IMR-90 (cell line): ENCODE measurements around the gene CDON. TPM values are rescaled to one million over a fixed set of nuclear protein-coding genes. Genes with fewer than 3 reads are reported as not detected.

Experiments used
- ATAC-seq: fragments of 200-7000 bp; cut with Tn5 transposase; 2 replicates; pipeline ENCODE4 v1.9.1; 2020; ENCODE audit warnings: low read depth, mild to moderate bottlenecking, moderate library complexity
- BruUV-seq: library from RNA; stranded (reverse); fragments of 400-500 nt; replicated peaks from 2 replicates; lab custom pipeline; 2021; lab: Mats Ljungman, UMichigan
- CTCF ChIA-PET: fragments of 300-600 bp; formaldehyde crosslinking; extraction: SDS; loops from one replicate; lab custom pipeline; 2021; ENCODE audit warnings: antibody characterized with exemption; lab: Yijun Ruan, JAX
- POLR2A ChIA-PET: fragments of 300-600 bp; sonication (Branson Sonifier 250); formaldehyde crosslinking; loops from one replicate; lab custom pipeline; 2022; ENCODE audit warnings: antibody characterized with exemption; ENCODE audit not compliant: unreplicated experiment; lab: Charles Lee
- DNase-seq: peaks from one replicate; pipeline ENCODE4 v3.0.0; 2013
- H2AFZ ChIP-seq: replicated peaks from 2 replicates; pipeline ENCODE3; 2013; ENCODE audit warnings: low read length, mild to moderate bottlenecking; ENCODE audit not compliant: poor library complexity
- H2AK5ac ChIP-seq: 2 replicates; pipeline ENCODE4 v1.6.1; 2013; ENCODE audit warnings: low read depth, low read length, inconsistent platforms
- H2AK9ac ChIP-seq: replicated peaks from 2 replicates; pipeline ENCODE3; 2013; ENCODE audit warnings: mild to moderate bottlenecking, low read depth, low read length, moderate library complexity; ENCODE audit not compliant: poor library complexity
- H2BK120ac ChIP-seq: 2 replicates; pipeline ENCODE4 v1.6.1; 2013; ENCODE audit warnings: low read depth, low read length, inconsistent platforms
- H2BK15ac ChIP-seq: 3 replicates; pipeline ENCODE4 v1.6.1; 2013; ENCODE audit warnings: low read depth, low read length, inconsistent platforms
- H2BK20ac ChIP-seq: 2 replicates; pipeline ENCODE4 v1.6.1; 2013; ENCODE audit warnings: low read depth, mild to moderate bottlenecking, inconsistent platforms, low read length, moderate library complexity
- H2BK5ac ChIP-seq: 2 replicates; pipeline ENCODE4 v1.6.1; 2013; ENCODE audit warnings: mild to moderate bottlenecking, low read depth, low read length, inconsistent platforms; ENCODE audit not compliant: poor library complexity, severe bottlenecking
- H3K14ac ChIP-seq: replicated peaks from 2 replicates; pipeline ENCODE4 v1.6.1; 2013; ENCODE audit warnings: low read depth, low read length, inconsistent platforms
- H3K18ac ChIP-seq: 2 replicates; pipeline ENCODE4 v1.6.1; 2013; ENCODE audit warnings: low read depth, low read length, control low read depth
- H3K23ac ChIP-seq: 2 replicates; pipeline ENCODE4 v1.6.1; 2013; ENCODE audit warnings: low read depth, low read length, inconsistent platforms
- H3K27ac ChIP-seq: 2 replicates; pipeline ENCODE4 v1.5.1; 2013; ENCODE audit warnings: mild to moderate bottlenecking, control low read depth, low read length; ENCODE audit not compliant: insufficient read depth
- H3K27me3 ChIP-seq: 2 replicates; pipeline ENCODE4 v1.6.1; 2013; ENCODE audit warnings: low read length; ENCODE audit not compliant: control insufficient read depth, insufficient read depth
- H3K36me3 ChIP-seq: 2 replicates; pipeline ENCODE4 v1.6.1; 2013; ENCODE audit warnings: low read length, mixed read lengths; ENCODE audit not compliant: control insufficient read depth, insufficient read depth
- H3K4ac ChIP-seq: 2 replicates; pipeline ENCODE4 v1.6.1; 2013; ENCODE audit warnings: low read depth, low read length, inconsistent platforms
- H3K4me1 ChIP-seq: 2 replicates; pipeline ENCODE4 v1.6.1; 2013; ENCODE audit warnings: low read length, mixed read lengths; ENCODE audit not compliant: control insufficient read depth, insufficient read depth
- H3K4me2 ChIP-seq: 2 replicates; pipeline ENCODE4 v1.6.1; 2013; ENCODE audit warnings: low read depth, mild to moderate bottlenecking, control low read depth, low read length, moderate library complexity
- H3K4me3 ChIP-seq: 2 replicates; pipeline ENCODE4 v1.5.1; 2013; ENCODE audit warnings: low read depth, mild to moderate bottlenecking, control low read depth, low read length, moderate library complexity; ENCODE audit not compliant: insufficient read depth
- H3K56ac ChIP-seq: 2 replicates; pipeline ENCODE4 v1.6.1; 2013; ENCODE audit warnings: low read length, inconsistent platforms; ENCODE audit not compliant: insufficient read depth; ENCODE audit errors: extremely low read depth
- H3K79me1 ChIP-seq, 2 experiments: 2 replicates each; pipeline ENCODE4 v1.6.1; 2013; ENCODE audit warnings: low read length in 2 of 2, inconsistent platforms in 1 of 2, low read depth in 1 of 2
- H3K9ac ChIP-seq: 2 replicates; pipeline ENCODE4 v1.6.1; 2013; ENCODE audit warnings: low read depth, low read length, control low read depth
- H3K9me1 ChIP-seq: 2 replicates; pipeline ENCODE4 v1.6.1; 2013; ENCODE audit warnings: low read length, inconsistent platforms; ENCODE audit not compliant: insufficient read depth
- H3K9me3 ChIP-seq: 2 replicates; pipeline ENCODE4 v1.6.1; 2013; ENCODE audit warnings: low read length; ENCODE audit not compliant: control insufficient read depth, insufficient read depth
- H4K20me1 ChIP-seq: 2 replicates; pipeline ENCODE4 v1.6.1; 2013; ENCODE audit warnings: low read length, inconsistent platforms; ENCODE audit not compliant: insufficient read depth
- H4K5ac ChIP-seq: 2 replicates; pipeline ENCODE4 v1.6.1; 2013; ENCODE audit warnings: mild to moderate bottlenecking, low read depth, low read length, control low read depth
- H4K8ac ChIP-seq, 2 experiments: 2 replicates each; pipeline ENCODE4 v1.6.1; 2013; ENCODE audit warnings: low read depth in 2 of 2, low read length in 2 of 2, control low read depth in 1 of 2, inconsistent platforms in 1 of 2
- H4K91ac ChIP-seq: 2 replicates; pipeline ENCODE4 v1.6.1; 2013; ENCODE audit warnings: low read depth, low read length, inconsistent platforms; ENCODE audit not compliant: insufficient read depth
- BHLHE40 ChIP-seq: fragments of 150-350 bp; IDR thresholded peaks from 2 replicates; pipeline ENCODE4 v1.6.1; 2016; ENCODE audit warnings: mild to moderate bottlenecking, low read depth, low read length
- CEBPB ChIP-seq: IDR thresholded peaks from 2 replicates; pipeline ENCODE4 v1.6.1; 2012; ENCODE audit warnings: low read depth, low read length, improper control_type of control experiment
- CTCF ChIP-seq: conservative IDR thresholded peaks from 2 replicates; pipeline ENCODE4 v1.5.1; 2012; ENCODE audit warnings: mild to moderate bottlenecking, low read depth, low read length, improper control_type of control experiment
- MAFK ChIP-seq: IDR thresholded peaks from 2 replicates; pipeline ENCODE4 v1.6.1; 2012; ENCODE audit warnings: low read depth, low read length, improper control_type of control experiment
- MAZ ChIP-seq: IDR thresholded peaks from 2 replicates; pipeline ENCODE4 v1.6.1; 2012; ENCODE audit warnings: low read depth, mild to moderate bottlenecking, low read length, improper control_type of control experiment, moderate library complexity, borderline replicate concordance
- NFE2L2 ChIP-seq: fragments of 150-350 bp; IDR thresholded peaks from 2 replicates; pipeline ENCODE4 v1.6.1; 2016; ENCODE audit warnings: low read depth, mild to moderate bottlenecking, low read length
- POLR2A ChIP-seq: IDR thresholded peaks from 2 replicates; pipeline ENCODE4 v1.6.1; 2012; ENCODE audit warnings: mild to moderate bottlenecking, low read depth, low read length
- RAD21 ChIP-seq: IDR thresholded peaks from 2 replicates; pipeline ENCODE4 v1.6.1; 2012; ENCODE audit warnings: low read length, improper control_type of control experiment
- RCOR1 ChIP-seq: IDR thresholded peaks from 2 replicates; pipeline ENCODE4 v1.6.1; 2012; ENCODE audit warnings: mild to moderate bottlenecking, low read length, improper control_type of control experiment; ENCODE audit not compliant: insufficient replicate concordance
- RFX5 ChIP-seq: IDR thresholded peaks from 2 replicates; pipeline ENCODE4 v1.8.0; 2012; ENCODE audit warnings: low read depth, mild to moderate bottlenecking, low read length, moderate library complexity
- SMC3 ChIP-seq: fragments of 150-350 bp; IDR thresholded peaks from 2 replicates; pipeline ENCODE4 v1.6.1; 2016; ENCODE audit warnings: low read depth, mild to moderate bottlenecking, antibody characterized with exemption, low read length, moderate library complexity
- WGBS, 2 experiments: methylation state at CpG; one replicate each; pipeline versions ENCODE4 v1.1.5 to v1.1.7; 2013; ENCODE audit warnings: missing lambda C conversion rate in 2 of 2; ENCODE audit not compliant: insufficient read length in 1 of 2; ENCODE audit errors: extremely low coverage in 2 of 2; 5-methylcytosine and 5-hydroxymethylcytosine counted together
- dilution Hi-C: fragments of 300-500 bp; cut with HindIII; formaldehyde crosslinking; loops from one replicate; pipeline ENCODE4 v1.14.3; 2018; ENCODE audit warnings: low sequenced_read_pairs; ENCODE audit not compliant: unreplicated experiment
- in situ Hi-C: fragments of 300-500 bp; cut with MboI; formaldehyde crosslinking; loops from 3 replicates; pipeline ENCODE4 v1.14.3; 2019; ENCODE audit warnings: low sequenced_read_pairs, inconsistent platforms, mixed read lengths
- intact Hi-C: fragments of 100-400 bp; cut with micrococcal nuclease; formaldehyde crosslinking; loops from 2 replicates; pipeline ENCODE4 v1.10.0; 2022
- polyA plus RNA-seq, 3 experiments: library from polyadenylated mRNA; depleted of rRNA; stranded (reverse); fragments of >200 nt; gene quantifications; 2 replicates each; pipeline ENCODE4 v1.2.3, GENCODE V29; 2012; ENCODE audit warnings: low replicate concordance in 1 of 3
- total RNA-seq: library from RNA; depleted of rRNA; stranded (reverse); fragments of >200 nt; gene quantifications from 2 replicates; pipeline ENCODE4 v1.2.3, GENCODE V29; 2012
- TF ChIP-seq, protein P1 (sequence below): fragments of 150-350 bp; IDR thresholded peaks from 2 replicates; pipeline ENCODE4 v1.6.1; 2016; ENCODE audit warnings: low read depth, mild to moderate bottlenecking, low read length, moderate library complexity, borderline replicate concordance

Gene CDON
- total and polyA plus RNA-seq, 2 of the 4 experiments (the other 2 are of a cell fraction), result 1.2 to 3.8 TPM

DNA sequence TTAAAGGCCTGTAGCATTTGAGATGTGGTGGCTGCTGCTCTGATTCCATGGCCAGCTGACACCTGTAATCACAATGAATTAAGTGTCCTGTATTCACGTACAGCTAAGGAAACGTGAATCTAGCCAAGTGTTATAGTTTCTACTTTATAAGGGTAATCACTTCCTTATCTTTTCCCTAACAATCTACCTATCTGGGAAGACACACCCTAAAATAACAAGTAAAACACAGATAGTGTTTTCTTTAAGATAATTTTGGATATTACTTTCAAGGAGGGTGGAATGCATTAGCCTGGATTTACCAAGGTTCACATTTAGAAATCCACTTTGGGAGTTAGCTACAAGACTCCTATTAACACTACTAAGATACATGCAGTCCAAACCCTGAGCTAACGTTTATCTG, 11.5 kb downstream of the CDON start:
- dilution Hi-C loops, result no loop called here
- Histone ChIP-seq H3K27ac (no peak overlapping the region), H3K27me3 (peaks cover 8% of the 10 kb centered on the region), H3K4me2 (no peak overlapping the region), H2BK15ac (no peak overlapping the region), H3K36me3 (no peaks in the 10 kb centered on the region), H4K5ac (no peak overlapping the region), H3K56ac (no peak overlapping the region), H4K91ac (no peak overlapping the region), H3K9me3 (no peaks in the 10 kb centered on the region), H2AFZ (no peak overlapping the region), H4K8ac (no peak overlapping the region), H2AK9ac (no peak overlapping the region), H2BK120ac (no peak overlapping the region), H3K9ac (no peak overlapping the region), H3K14ac (no peak overlapping the region), H2BK5ac (no peak overlapping the region), H3K4me3 (no peak overlapping the region), H3K9me1 (no peaks in the 10 kb centered on the region), H2BK20ac (no peak overlapping the region), H3K4me1 (no peaks in the 10 kb centered on the region), H2AK5ac (no peak overlapping the region), H4K20me1 (no peaks in the 10 kb centered on the region), H3K4ac (no peak overlapping the region), H3K18ac (no peak overlapping the region), H3K79me1 (no peaks in the 10 kb centered on the region), H3K23ac (no peak overlapping the region)
- WGBS, 2 experiments, result 80% methylated on average over 1 of the region's 3 CpGs; no CpG with 5 or more reads in 1 of the 2 experiments
- CTCF ChIA-PET, result no interaction called here
- TF ChIP-seq BHLHE40, result no peak
- no peak for TF ChIP-seq RFX5
- TF ChIP-seq RCOR1, result no peak
- TF ChIP-seq, protein P1, sequence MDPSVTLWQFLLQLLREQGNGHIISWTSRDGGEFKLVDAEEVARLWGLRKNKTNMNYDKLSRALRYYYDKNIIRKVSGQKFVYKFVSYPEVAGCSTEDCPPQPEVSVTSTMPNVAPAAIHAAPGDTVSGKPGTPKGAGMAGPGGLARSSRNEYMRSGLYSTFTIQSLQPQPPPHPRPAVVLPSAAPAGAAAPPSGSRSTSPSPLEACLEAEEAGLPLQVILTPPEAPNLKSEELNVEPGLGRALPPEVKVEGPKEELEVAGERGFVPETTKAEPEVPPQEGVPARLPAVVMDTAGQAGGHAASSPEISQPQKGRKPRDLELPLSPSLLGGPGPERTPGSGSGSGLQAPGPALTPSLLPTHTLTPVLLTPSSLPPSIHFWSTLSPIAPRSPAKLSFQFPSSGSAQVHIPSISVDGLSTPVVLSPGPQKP, result no peak
- no peak for TF ChIP-seq POLR2A
- TF ChIP-seq MAZ, result no peak
- no peak for TF ChIP-seq CTCF
- TF ChIP-seq RAD21, result no peak
- TF ChIP-seq CEBPB, result no peak
- TF ChIP-seq SMC3, result no peak
- no peak for TF ChIP-seq MAFK
- no peak for TF ChIP-seq NFE2L2
- BruUV-seq, result no TSS peak
- POLR2A ChIA-PET, result no interaction called here
- intact Hi-C loops, result no loop called here
- DNase-seq (no peak), ATAC-seq (no peak)
- in situ Hi-C loops, result no loop called here
